SK-N-SH (cell line): ENCODE results near the gene TMEM14B. TPM values are rescaled to one million over a fixed set of nuclear protein-coding genes. Genes with fewer than 3 reads are reported as not detected.

Source experiments
- CTCF ChIA-PET: fragments of 300-600, 350-600 bp; formaldehyde crosslinking; extraction: SDS; loops from one replicate; lab custom pipeline; 2021; lab: Yijun Ruan, JAX
- POLR2A ChIA-PET: fragments of 350-600 bp; sonication (Branson Sonifier 250); formaldehyde crosslinking; extraction: SDS; loops from one replicate; lab custom pipeline; 2020; ENCODE audit warnings: antibody characterized with exemption, inconsistent platforms; lab: Yijun Ruan, JAX
- DNase-seq: peaks from one replicate; pipeline ENCODE4 v3.0.0; 2012
- H2AFZ ChIP-seq: fragments of 200-600 bp; sonication (generic); 2 replicates; pipeline ENCODE4 v1.8.1; 2016; ENCODE audit warnings: antibody characterized with exemption, mild to moderate bottlenecking, low read depth
- H3F3A ChIP-seq: fragments of 200-600 bp; sonication (generic); replicated peaks from 2 replicates; pipeline ENCODE3; 2016; ENCODE audit warnings: antibody characterized with exemption, mild to moderate bottlenecking; ENCODE audit not compliant: insufficient read depth
- H3K27ac ChIP-seq, 2 experiments: fragments of 200-500 bp in 1 of 2; fragments of 200-600 bp in 1 of 2; sonication (Bioruptor generic) in 1 of 2; sonication (generic), shearing (Covaris generic) in 1 of 2; 2 replicates each; pipeline versions ENCODE4 v1.5.1 to v1.6.1; 2014 to 2016; ENCODE audit warnings: low read depth in 2 of 2, inconsistent platforms in 1 of 2, low read length in 1 of 2, mild to moderate bottlenecking in 1 of 2, mixed read lengths in 1 of 2
- H3K27me3 ChIP-seq: fragments of 200-600 bp; sonication (generic), shearing (Covaris generic); 2 replicates; pipeline ENCODE4 v1.6.1; 2016; ENCODE audit warnings: mixed run types; ENCODE audit not compliant: insufficient read depth
- H3K36me3 ChIP-seq, 2 experiments: fragments of 200-500 bp in 1 of 2; fragments of 200-600 bp in 1 of 2; sonication (Bioruptor generic) in 1 of 2; sonication (generic) in 1 of 2; replicated peaks in 1 of 2; 2 replicates each; pipeline versions ENCODE3 to v1.5.1; 2014 to 2016; ENCODE audit warnings: low read length in 1 of 2, mild to moderate bottlenecking in 1 of 2; ENCODE audit not compliant: insufficient read depth in 2 of 2, control insufficient read depth in 1 of 2
- H3K4me1 ChIP-seq, 2 experiments: fragments of 200-500 bp in 1 of 2; fragments of 200-600 bp in 1 of 2; sonication (Bioruptor generic) in 1 of 2; sonication (generic), shearing (Covaris generic) in 1 of 2; 2 replicates each; pipeline versions ENCODE4 v1.5.1 to v1.6.1; 2014 to 2016; ENCODE audit warnings: low read depth in 1 of 2, low read length in 1 of 2, mixed run types in 1 of 2; ENCODE audit not compliant: insufficient read depth in 2 of 2, control insufficient read depth in 1 of 2
- H3K4me2 ChIP-seq: fragments of 200-600 bp; sonication (generic), shearing (Covaris generic); 2 replicates; pipeline ENCODE4 v1.6.1; 2017; ENCODE audit warnings: mixed run types
- H3K4me3 ChIP-seq, 2 experiments: fragments of 200-500 bp in 1 of 2; fragments of 200-600 bp in 1 of 2; sonication (Bioruptor generic) in 1 of 2; sonication (generic), shearing (Covaris generic) in 1 of 2; 2 replicates each; pipeline versions ENCODE4 v1.5.1 to v1.8.1; 2014 to 2016; ENCODE audit warnings: low read depth in 2 of 2, inconsistent platforms in 1 of 2, low read length in 1 of 2, mild to moderate bottlenecking in 1 of 2, mixed read lengths in 1 of 2, moderate library complexity in 1 of 2
- H3K79me2 ChIP-seq: fragments of 200-600 bp; sonication (generic); 2 replicates; pipeline ENCODE4 v1.8.1; 2017; ENCODE audit warnings: mild to moderate bottlenecking; ENCODE audit not compliant: insufficient read depth
- H3K9ac ChIP-seq: fragments of 200-600 bp; sonication (generic); 2 replicates; pipeline ENCODE4 v1.6.1; 2017; ENCODE audit warnings: mixed run types
- H3K9me2 ChIP-seq: fragments of 200-600 bp; sonication (generic); 2 replicates; pipeline ENCODE4 v1.6.1; 2017; ENCODE audit warnings: mixed run types
- H3K9me3 ChIP-seq: fragments of 200-600 bp; sonication (generic); 2 replicates; pipeline ENCODE4 v1.6.1; 2017; ENCODE audit warnings: mixed run types, mild to moderate bottlenecking, moderate library complexity
- H4K20me1 ChIP-seq: fragments of 200-600 bp; sonication (generic); 2 replicates; pipeline ENCODE4 v1.6.1; 2017; ENCODE audit warnings: mild to moderate bottlenecking, mixed run types; ENCODE audit not compliant: insufficient read depth
- CTCF ChIP-seq: fragments of 200-600 bp; sonication (generic); IDR thresholded peaks from 2 replicates; pipeline ENCODE4 v1.6.1; 2017; ENCODE audit warnings: antibody characterized with exemption, mild to moderate bottlenecking, moderate library complexity
- EP300 ChIP-seq, 2 experiments: IDR thresholded peaks; 2 replicates each; pipeline versions ENCODE4 v1.4.0 to v1.6.1; 2012; ENCODE audit warnings: borderline replicate concordance in 1 of 2, low read depth in 1 of 2, low read length in 1 of 2
- EZH2phosphoT487 ChIP-seq: fragments of 200-600 bp; sonication (generic); IDR thresholded peaks from 2 replicates; pipeline ENCODE4 v1.6.1; 2017; ENCODE audit warnings: low read depth, mixed run types, mild to moderate bottlenecking, antibody characterized with exemption, moderate library complexity, borderline replicate concordance
- FOSL2 ChIP-seq: IDR thresholded peaks from 2 replicates; pipeline ENCODE4 v1.4.0; 2012; ENCODE audit warnings: low read depth, mild to moderate bottlenecking, moderate library complexity, borderline replicate concordance
- FOXM1 ChIP-seq: IDR thresholded peaks from 2 replicates; pipeline ENCODE4 v1.4.0; 2012; ENCODE audit warnings: low read depth, mild to moderate bottlenecking
- GABPA ChIP-seq: IDR thresholded peaks from 2 replicates; pipeline ENCODE4 v1.4.0; 2012; ENCODE audit warnings: low read depth, mild to moderate bottlenecking
- GATA2 ChIP-seq: sonication (generic); formaldehyde crosslinking; IDR thresholded peaks from 2 replicates; pipeline ENCODE4 v1.5.0; 2020; ENCODE audit warnings: mild to moderate bottlenecking, missing genetic modification reagents
- JUND ChIP-seq: IDR thresholded peaks from 2 replicates; pipeline ENCODE4 v1.4.0; 2012
- MAX ChIP-seq: IDR thresholded peaks from 2 replicates; pipeline ENCODE4 v1.4.0; 2012; ENCODE audit warnings: low read depth
- MEF2A ChIP-seq: IDR thresholded peaks from 2 replicates; pipeline ENCODE4 v1.4.0; 2012; ENCODE audit warnings: low read depth, borderline replicate concordance
- MXI1 ChIP-seq: IDR thresholded peaks from 2 replicates; pipeline ENCODE4 v1.6.1; 2012; ENCODE audit warnings: mild to moderate bottlenecking, low read depth, low read length, improper control_type of control experiment
- NFIC ChIP-seq: IDR thresholded peaks from 2 replicates; pipeline ENCODE4 v1.4.0; 2012; ENCODE audit warnings: borderline replicate concordance
- PBX3 ChIP-seq: IDR thresholded peaks from 2 replicates; pipeline ENCODE4; 2012
- RAD21 ChIP-seq: IDR thresholded peaks from 2 replicates; pipeline ENCODE4 v1.6.1; 2012; ENCODE audit warnings: mild to moderate bottlenecking, low read length
- RCOR1 ChIP-seq: fragments of 150-350 bp; IDR thresholded peaks from 2 replicates; pipeline ENCODE4 v1.6.1; 2017; ENCODE audit warnings: antibody characterized with exemption, low read length
- REST ChIP-seq: IDR thresholded peaks from 2 replicates; pipeline ENCODE4 v1.6.1; 2012; ENCODE audit warnings: mild to moderate bottlenecking, low read depth, low read length, moderate library complexity
- RFX5 ChIP-seq: IDR thresholded peaks from 2 replicates; pipeline ENCODE4 v1.6.1; 2012; ENCODE audit warnings: mild to moderate bottlenecking, improper control_type of control experiment, low read length
- SMC3 ChIP-seq: IDR thresholded peaks from 2 replicates; pipeline ENCODE4 v1.6.1; 2012; ENCODE audit warnings: low read depth, low read length, improper control_type of control experiment
- TAF1 ChIP-seq: IDR thresholded peaks from 2 replicates; pipeline ENCODE4 v1.6.1; 2012; ENCODE audit warnings: low read depth, mild to moderate bottlenecking, low read length, moderate library complexity, borderline replicate concordance
- TCF12 ChIP-seq: IDR thresholded peaks from 2 replicates; pipeline ENCODE4 v1.4.0; 2012
- YY1 ChIP-seq: IDR thresholded peaks from 2 replicates; pipeline ENCODE4 v1.4.0; 2012; ENCODE audit warnings: low read depth, mild to moderate bottlenecking
- WGBS: methylation state at CpG from one replicate; pipeline ENCODE4 v1.1.6; 2017; ENCODE audit warnings: low lambda C conversion rate; 5-methylcytosine and 5-hydroxymethylcytosine counted together
- polyA plus RNA-seq, 3 experiments: library from polyadenylated mRNA; depleted of rRNA; stranded (reverse); fragments of >200 nt; gene quantifications; 2 replicates each; pipeline ENCODE4 v1.2.3, GENCODE V29; 2012

The TMEM14B gene
- polyA plus RNA-seq, 1 of the 3 experiments (the other 2 are of a cell fraction) = 93.6 TPM

DNA sequence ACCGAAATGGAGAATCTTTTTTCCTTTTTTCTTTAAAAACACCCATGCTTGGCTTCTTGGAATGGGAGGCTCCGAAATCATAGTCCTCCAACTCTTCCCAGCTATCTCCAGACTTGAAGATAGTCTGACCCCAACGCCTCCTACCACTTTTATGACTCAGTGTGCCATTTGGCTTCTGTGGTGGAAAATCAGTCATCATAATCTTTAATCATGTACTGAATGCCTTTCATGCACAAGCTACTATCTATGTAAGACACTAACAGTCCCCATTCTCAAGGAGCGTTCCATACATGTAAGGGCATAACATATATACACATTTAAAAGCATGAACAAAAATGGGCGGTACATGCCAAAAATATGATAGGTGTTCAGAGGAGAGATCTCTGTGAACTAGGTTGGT lies 44.1 kb downstream of the TMEM14B start:
- no peaks in the 10 kb centered on the region for H3K9me2 ChIP-seq
- H3K9ac ChIP-seq = no peak overlapping the region
- H3K27me3 ChIP-seq = no peaks in the 10 kb centered on the region
- H3K79me2 ChIP-seq = no peaks in the 10 kb centered on the region
- no peak overlapping the region for H3K27ac ChIP-seq
- H4K20me1 ChIP-seq = no peaks in the 10 kb centered on the region
- H3K4me1 ChIP-seq = no peaks in the 10 kb centered on the region
- TF ChIP-seq PBX3 (no peak), EP300 (IDR thresholded peaks at IDR 0.05; ENCODE audit: borderline replicate concordance in 1 of 2, low read depth in 1 of 2, low read length in 1 of 2) (no peak), RFX5 (no peak), YY1 (no peak), SMC3 (no peak), RAD21 (no peak), MAX (no peak), CTCF (no peak), GATA2 (no peak), TAF1 (no peak), GABPA (no peak), RCOR1 (no peak), MXI1 (no peak), MEF2A (no peak)
- TF ChIP-seq, all 33 proteins: peak for 0
- no peak overlapping the region for H3K4me2 ChIP-seq
- DNase-seq = no peak
- CTCF ChIA-PET = interaction anchor here (0.5 to 1.3 kb wide), 2 partner anchors 10 to 95 kb away, joined by 3 to 5 read pairs; partner anchors contain the start of gene SYCP2L
- H3F3A ChIP-seq = no peaks in the 10 kb centered on the region
- 98% methylated on average over 5 of the region's 5 CpGs for WGBS
- no peaks in the 10 kb centered on the region for H3K9me3 ChIP-seq
- POLR2A ChIA-PET = no interaction called here
- no peak overlapping the region for H3K4me3 ChIP-seq
- H3K36me3 ChIP-seq = peaks cover 0 to 4% of the 10 kb centered on the region in 2 experiments
- no peak overlapping the region for H2AFZ ChIP-seq

- WGBS = 91% methylated on average over 5 of the region's 5 CpGs
- no peaks in the 10 kb centered on the region for H3K79me2 ChIP-seq
- no peak overlapping the region for H3K4me2 ChIP-seq
- POLR2A ChIA-PET = no interaction called here
- H3K36me3 ChIP-seq = peaks cover 0 to 4% of the 10 kb centered on the region in 2 experiments
- H3K27me3 ChIP-seq = no peaks in the 10 kb centered on the region
- no peak overlapping the region for H2AFZ ChIP-seq
- H3K4me1 ChIP-seq = no peaks in the 10 kb centered on the region
- H3K27ac ChIP-seq = no peak overlapping the region
- no peaks in the 10 kb centered on the region for H4K20me1 ChIP-seq
- H3K9ac ChIP-seq = no peak overlapping the region
- CTCF ChIA-PET = interaction anchor here (0.5 to 2.0 kb wide), 3 partner anchors 10 to 94 kb away, joined by 3 to 11 read pairs (median 5); partner anchors contain the start of gene SYCP2L
- H3K4me3 ChIP-seq = no peak overlapping the region
- no peaks in the 10 kb centered on the region for H3F3A ChIP-seq
- H3K9me2 ChIP-seq = no peaks in the 10 kb centered on the region
- no peak for DNase-seq
- no peaks in the 10 kb centered on the region for H3K9me3 ChIP-seq
- TF ChIP-seq FOSL2 (no peak), GABPA (no peak), NFIC (no peak), EZH2phosphoT487 (no peak), FOXM1 (no peak), RFX5 (no peak), JUND (no peak), REST (no peak), TAF1 (no peak), YY1 (no peak), MXI1 (no peak), TCF12 (no peak)
These were observed 44.5 kb downstream of the TMEM14B start for GRCh38 chr6:10792101-10792500.
